Heart right ventricle (tissue), 16 donors: ENCODE measurements around the gene FAIM2. TPM values are rescaled to one million over a fixed set of nuclear protein-coding genes. Genes with fewer than 3 reads are reported as not detected.

ENCODE experiments used
- ATAC-seq, 8 donors: fragments of 200-7000 bp; cut with Tn5 transposase; one replicate each; pipeline ENCODE4 v1.9.1; 2020; ENCODE audit warnings: mild to moderate bottlenecking in 8 of 8, moderate library complexity in 8 of 8, moderate number of reproducible peaks in 1 of 8
- DNase-seq, 2 donors: peaks; one replicate each; pipeline ENCODE4 v3.0.0-alpha.2; 2020
- H3K27ac ChIP-seq, 10 donors: fragments of 200-600 bp; sonication (generic) in 2 of 10; one replicate each; pipeline versions ENCODE4 v1.5.0 to v1.8.0; 2020 to 2022; ENCODE audit warnings: mild to moderate bottlenecking in 3 of 10
- H3K27me3 ChIP-seq, 7 donors: fragments of 200-600 bp; one replicate each; pipeline ENCODE4 v1.8.0; 2021 to 2022; ENCODE audit warnings: mild to moderate bottlenecking in 2 of 7
- H3K36me3 ChIP-seq, 9 donors: fragments of 200-600 bp; sonication (generic) in 1 of 9; one replicate each; pipeline versions ENCODE4 v1.5.0 to v1.8.0; 2020 to 2022; ENCODE audit warnings: mild to moderate bottlenecking in 2 of 9
- H3K4me1 ChIP-seq, 9 donors: fragments of 200-600 bp; sonication (generic) in 1 of 9; one replicate each; pipeline versions ENCODE4 v1.5.0 to v1.8.0; 2020 to 2022; ENCODE audit warnings: mild to moderate bottlenecking in 4 of 9
- H3K4me3 ChIP-seq, 10 donors: fragments of 200-600 bp; sonication (generic) in 2 of 10; one replicate each; pipeline versions ENCODE4 v1.5.0 to v1.8.0; 2020 to 2022; ENCODE audit warnings: mild to moderate bottlenecking in 7 of 10, moderate library complexity in 2 of 10
- H3K9me3 ChIP-seq, 11 donors: fragments of 200-600 bp in 10 of 11; sonication (generic) in 2 of 11; one replicate each; pipeline versions ENCODE4 v1.5.0 to v1.8.0; 2013 to 2022; ENCODE audit warnings: mild to moderate bottlenecking in 2 of 11, control low read depth in 1 of 11, moderate library complexity in 1 of 11
- WGBS, 2 donors: extraction: QIAGEN DNeasy Blood & Tissue Kit; methylation state at CpG; one replicate each; pipeline ENCODE4 v1.1.7; 2013; ENCODE audit warnings: inconsistent platforms in 1 of 2; 5-methylcytosine and 5-hydroxymethylcytosine counted together
- intact Hi-C, 10 donors: fragments of 100-400 bp; cut with DNase I; formaldehyde crosslinking; loops; one replicate each; pipeline versions ENCODE4 v1.11.1 to v1.14.2; 2022
- long read RNA-seq, 3 donors: library from polyadenylated mRNA; unstranded; transcript quantifications; one replicate each; pipeline ENCODE4 v2.0.0, GENCODE V29; 2020 to 2021
- polyA plus RNA-seq, 2 donors: library from polyadenylated mRNA; stranded (reverse); fragments of 200-250 nt; gene quantifications; one replicate each; pipeline ENCODE4 v1.2.3, GENCODE V29; 2013
- total RNA-seq, 10 donors: library from RNA; stranded (reverse); fragmentation: NEBNext Ultra II Directional in 3 of 10; extraction: Animal tissue kit (Norgen Biotek cat#: 25700) in 3 of 10; gene quantifications; one replicate each; pipeline versions ENCODE4 v1.2.1 to v1.2.4, GENCODE V29; 2021 to 2023
- TF ChIP-seq, protein P1 (sequence below), 9 donors: fragments of 200-600 bp; sonication (generic) in 2 of 9; IDR thresholded peaks; one replicate each; pipeline versions ENCODE4 v1.5.0 to v1.8.0; 2021 to 2022; ENCODE audit warnings: antibody characterized with exemption in 9 of 9, mild to moderate bottlenecking in 5 of 9, moderate library complexity in 1 of 9
- donor health status: Arrhythmogenic right ventricular cardiomyopathy.
- donor health status: ischemic (EF 13 %, LVEDD 7.1; RV severe dilation, severe dysfunction).
- donor health status: healthy with polysubstance abuse.
- donor health status: DM: no; HTN: yes; CAD: no.
- donor health status: DM: no; HTN: no; CAD: no.
- donor health status: ischemic (EF 25% LVEDD 6.9; RV normal size, moderate dysfunction).
- donor health status: ischemic (EF 25% LVEDD 5.7; RV mildly dilated, moderate dysfunction).
- donor health status: healthy.
- donor health status: DM: yes; HTN: yes; CAD: no.
- donor health status: Ischemic cardiomyopathy.
- donor health status: ischemic (EF 35%, LVEDD 5.7; RV mildly dilated, moderate dysfunction).
- donor health status: nonischemic (EF 11% LVEDD 7.7; RV severe dilation, severe dysfunction).
- donor health status: DM: yes; HTN: yes; CAD: no.
- donor health status: PGD.
- donor health status: ischemic (EF 29% LVEDD 5.4; RV normal size, mild dysfunction).
- donor health status: nonischemic (EF 23%, LVEDD 6.1; RV moderate dilation, normal function).

The FAIM2 gene
- total RNA-seq, result 10 to 100 TPM in 1 of 10 donors, 1 to 10 TPM in 9; 1.2 to 11.3 (median 3.2) TPM
- polyA plus RNA-seq, result 10 to 100 TPM in 1 of 2 donors, 1 to 10 TPM in 1; 7.8 to 15.0 TPM
- long read RNA-seq, donor 1, full-length matches to known transcripts, result 13 of 24 reads
- long read RNA-seq, donor 1, partial matches to known transcripts, result 0 of 24 reads
- long read RNA-seq, donor 1, other reads (novel, unspliced or antisense), result 11 of 24 reads
- long read RNA-seq, donor 2, full-length matches to known transcripts, result 5 of 7 reads
- long read RNA-seq, donor 2, partial matches to known transcripts, result 0 of 7 reads
- long read RNA-seq, donor 2, other reads (novel, unspliced or antisense), result 2 of 7 reads
- long read RNA-seq, donor 3, full-length matches to known transcripts, result 2 of 6 reads
- long read RNA-seq, donor 3, partial matches to known transcripts, result 0 of 6 reads
- long read RNA-seq, donor 3, other reads (novel, unspliced or antisense), result 4 of 6 reads

DNA sequence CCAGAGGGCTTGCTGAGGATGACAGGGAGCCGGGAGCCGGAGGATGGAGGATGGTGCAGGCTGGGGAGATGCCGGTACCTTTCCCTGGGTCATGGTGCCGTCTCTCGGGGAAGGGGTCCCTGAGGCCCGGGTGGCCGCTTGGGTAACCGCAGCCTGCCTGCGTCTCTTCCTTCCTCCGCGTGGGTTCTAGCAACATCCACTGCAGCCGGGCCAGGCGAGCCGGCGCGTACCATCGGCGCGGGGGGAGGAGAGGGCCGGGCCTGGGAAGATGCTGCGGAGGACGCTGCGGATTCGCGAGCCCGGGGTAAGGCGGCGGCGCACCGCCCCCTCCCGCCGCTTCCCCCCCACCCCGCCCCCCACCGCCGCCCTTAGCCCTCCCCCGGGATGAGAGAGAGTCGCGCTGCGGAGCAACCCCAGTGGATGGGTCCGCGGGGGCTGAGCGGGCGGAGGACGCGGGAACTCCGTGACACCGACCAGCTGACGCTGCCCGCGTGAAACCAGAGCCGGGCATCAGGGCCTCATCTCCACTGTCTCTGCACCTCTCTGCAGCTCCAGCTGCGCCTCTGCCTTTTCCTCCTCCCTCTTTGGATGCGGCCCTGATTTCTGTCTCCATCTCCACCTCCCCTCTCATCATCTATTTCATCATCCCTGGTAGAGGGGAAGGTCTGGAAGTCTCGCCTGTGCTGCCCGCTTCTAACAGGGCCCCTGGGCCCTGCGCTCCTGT is at the start of gene FAIM2:
Gene FAIM2, minus strand, starts transcription at position 201 of the 724 bp plus-strand sequence. Its CDS starts 108 bp downstream, at position 93.
- Histone ChIP-seq H3K36me3 (no peaks in the 10 kb centered on the region), H3K4me3 (peak within 1 kb of the TSS; percentile 11 to 52 (median 40)), H3K9me3 (no peaks in the 10 kb centered on the region), H3K27ac (peak within 1 kb of the TSS in 7 of 10 donors; percentile 15 to 56 (median 44)), H3K27me3 (peaks cover 0 to 48% (median 30%) of the 10 kb centered on the region in 7 donors), H3K4me1 (peaks cover 0 to 14% (median 10%) of the 10 kb centered on the region in 9 donors)
- DNase-seq (peak; percentile 32 to 72), ATAC-seq (peak; percentile 64 to 89 (median 77))
- TF ChIP-seq, protein P1, sequence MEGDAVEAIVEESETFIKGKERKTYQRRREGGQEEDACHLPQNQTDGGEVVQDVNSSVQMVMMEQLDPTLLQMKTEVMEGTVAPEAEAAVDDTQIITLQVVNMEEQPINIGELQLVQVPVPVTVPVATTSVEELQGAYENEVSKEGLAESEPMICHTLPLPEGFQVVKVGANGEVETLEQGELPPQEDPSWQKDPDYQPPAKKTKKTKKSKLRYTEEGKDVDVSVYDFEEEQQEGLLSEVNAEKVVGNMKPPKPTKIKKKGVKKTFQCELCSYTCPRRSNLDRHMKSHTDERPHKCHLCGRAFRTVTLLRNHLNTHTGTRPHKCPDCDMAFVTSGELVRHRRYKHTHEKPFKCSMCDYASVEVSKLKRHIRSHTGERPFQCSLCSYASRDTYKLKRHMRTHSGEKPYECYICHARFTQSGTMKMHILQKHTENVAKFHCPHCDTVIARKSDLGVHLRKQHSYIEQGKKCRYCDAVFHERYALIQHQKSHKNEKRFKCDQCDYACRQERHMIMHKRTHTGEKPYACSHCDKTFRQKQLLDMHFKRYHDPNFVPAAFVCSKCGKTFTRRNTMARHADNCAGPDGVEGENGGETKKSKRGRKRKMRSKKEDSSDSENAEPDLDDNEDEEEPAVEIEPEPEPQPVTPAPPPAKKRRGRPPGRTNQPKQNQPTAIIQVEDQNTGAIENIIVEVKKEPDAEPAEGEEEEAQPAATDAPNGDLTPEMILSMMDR (IDR thresholded peaks at IDR 0.05), result no peak
- 6 to 8% methylated on average over 29 to 56 of the region's 56 CpGs for WGBS, 2 donors
- intact Hi-C loops, result no loop called here

DNA sequence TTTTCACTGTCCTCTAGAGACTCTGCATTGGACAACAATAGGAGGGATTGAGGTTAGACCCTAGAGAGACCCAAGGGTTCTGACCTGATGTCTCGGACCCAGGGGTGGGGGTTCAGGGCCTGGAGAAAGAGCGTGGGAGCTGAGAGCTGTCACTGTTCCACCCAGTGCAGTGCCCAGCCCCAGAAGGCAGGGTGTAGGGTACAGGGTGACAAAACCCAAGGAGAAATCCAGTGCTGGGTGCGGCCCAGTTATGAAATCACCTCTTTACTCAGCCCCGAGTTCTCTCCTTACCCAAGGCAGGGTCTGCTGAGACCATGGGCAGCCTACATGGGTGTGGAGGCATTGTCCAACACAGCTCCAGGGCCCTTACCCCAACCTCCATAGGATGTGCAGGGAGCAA is 49.5 kb upstream of the FAIM2 start:
- TF ChIP-seq, protein P1 (IDR thresholded peaks at IDR 0.05), result no peak
- intact Hi-C loops, result loop anchor here in 1 of 10 donors (10.0 kb wide), 1 partner anchor 88 kb away; no protein-coding TSS in a partner anchor
- ATAC-seq (no peak), DNase-seq (no peak)
- Histone ChIP-seq H3K4me1 (peaks cover 0 to 7% (median 0%) of the 10 kb centered on the region in 9 donors), H3K27ac (no peak overlapping the region), H3K9me3 (no peaks in the 10 kb centered on the region), H3K4me3 (no peak overlapping the region), H3K36me3 (no peaks in the 10 kb centered on the region), H3K27me3 (peaks cover 0 to 65% (median 48%) of the 10 kb centered on the region in 7 donors)
- WGBS, 2 donors, result 89 to 93% methylated on average over 4 of the region's 4 CpGs

DNA sequence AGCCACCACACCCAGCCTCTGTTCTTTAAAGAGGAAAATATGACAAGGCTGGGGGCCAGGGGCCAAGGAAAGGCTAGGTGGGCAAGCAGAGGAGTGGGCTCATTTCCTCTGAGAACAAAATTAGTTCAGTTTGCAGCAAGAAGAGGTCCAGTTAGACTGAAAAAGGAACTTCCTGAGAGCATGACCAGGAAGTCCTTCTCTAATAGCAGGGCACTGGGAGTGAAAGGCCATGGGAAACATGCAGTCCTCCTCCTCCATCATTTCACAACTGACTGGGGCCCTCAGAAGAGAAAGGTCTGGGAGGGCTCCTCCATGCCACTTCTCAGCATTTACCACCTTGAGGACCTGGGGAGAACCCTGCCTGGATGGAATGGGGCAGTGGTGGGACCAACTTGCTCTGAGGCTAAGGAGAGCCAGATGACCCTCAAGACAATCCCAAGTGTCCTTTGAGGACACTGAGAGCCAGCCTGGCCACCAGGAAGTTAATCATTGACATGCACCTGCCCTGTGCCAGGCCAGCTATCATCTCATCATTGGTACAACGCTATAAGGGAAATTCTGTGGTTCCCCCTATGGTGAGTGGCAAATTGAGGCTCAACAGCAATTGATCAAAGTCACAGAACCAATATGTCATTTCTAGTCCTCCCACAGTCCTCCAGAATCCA is 48.8 kb upstream of the FAIM2 start:
- TF ChIP-seq, protein P1 (IDR thresholded peaks at IDR 0.05), result no peak
- no peaks in the 10 kb centered on the region for H3K9me3 ChIP-seq
- no peak overlapping the region for H3K27ac ChIP-seq
- H3K4me1 ChIP-seq, result peaks cover 0 to 7% (median 0%) of the 10 kb centered on the region in 9 donors
- intact Hi-C loops, result loop anchor here in 1 of 10 donors (10.0 kb wide), 1 partner anchor 88 kb away; no protein-coding TSS in a partner anchor
- ATAC-seq (no peak), DNase-seq (no peak)
- 75 to 87% methylated on average over 1 of the region's 1 CpG for WGBS, 2 donors
- no peak overlapping the region for H3K4me3 ChIP-seq
- H3K27me3 ChIP-seq, result peaks cover 0 to 59% (median 48%) of the 10 kb centered on the region in 7 donors
- no peaks in the 10 kb centered on the region for H3K36me3 ChIP-seq
